Measurements from ENCODE around the gene MTA1. TPM values are rescaled to one million over a fixed set of nuclear protein-coding genes. Genes with fewer than 3 reads are reported as not detected.
A peak's percentile ranks its signal among the peaks of the same experiment; 100 is the strongest.

The MTA1 gene
- total RNA-seq, 1 donor from 2014 or later = 95.2 TPM

- ATAC-seq = no peak
- intact Hi-C loops (cut with DNase I) = no loop called here
- no peak for DNase-seq (ENCODE audit: low spot score)
These were observed 59.0 kb downstream of the MTA1 start for GRCh38 chr14:105478398-105479251.

GRCh38 chr14:105479431-105480158, 60.0 kb downstream of the MTA1 start:
- DNase-seq (ENCODE audit: low spot score) (no peak), ATAC-seq (no peak)
- intact Hi-C loops (cut with DNase I) = no loop called here

- intact Hi-C loops (cut with DNase I) = no loop called here
- DNase-seq (ENCODE audit: low spot score) (no peak), ATAC-seq (no peak)
These were observed 60.6 kb downstream of the MTA1 start for GRCh38 chr14:105480199-105480746.

- ATAC-seq (peak; percentile 83), DNase-seq (ENCODE audit: low spot score) (peak; percentile 93)
- intact Hi-C loops (cut with DNase I) = no loop called here
These were observed 61.5 kb downstream of the MTA1 start for GRCh38 chr14:105480807-105481801.

GRCh38 chr14:105481886-105482457, 62.3 kb downstream of the MTA1 start:
- peak; percentile 96 for DNase-seq (ENCODE audit: low spot score)
- peak; percentile 89 for ATAC-seq
- intact Hi-C loops (cut with DNase I) = no loop called here

GRCh38 chr14:105482486-105483110, 63.0 kb downstream of the MTA1 start:
- no peak for DNase-seq (ENCODE audit: low spot score)
- intact Hi-C loops (cut with DNase I) = no loop called here
- ATAC-seq = no peak

- intact Hi-C loops (cut with DNase I) = no loop called here
- ATAC-seq (no peak), DNase-seq (ENCODE audit: low spot score) (no peak)
These were observed 63.9 kb downstream of the MTA1 start for GRCh38 chr14:105483300-105484068.

GRCh38 chr14:105484069-105484996, 64.7 kb downstream of the MTA1 start:
- DNase-seq (ENCODE audit: low spot score) (no peak), ATAC-seq (no peak)
- intact Hi-C loops (cut with DNase I) = no loop called here

GRCh38 chr14:105484997-105485393, 65.4 kb downstream of the MTA1 start:
- DNase-seq (ENCODE audit: low spot score) (no peak), ATAC-seq (no peak)
- intact Hi-C loops (cut with DNase I) = loop anchor here (5.0 kb wide), 1 partner anchor 113 kb away; no protein-coding TSS in a partner anchor

- intact Hi-C loops (cut with DNase I) = loop anchor here (5.0 kb wide), 1 partner anchor 113 kb away; no protein-coding TSS in a partner anchor
- ATAC-seq (no peak), DNase-seq (ENCODE audit: low spot score) (no peak)
These were observed 66.1 kb downstream of the MTA1 start for GRCh38 chr14:105485739-105486162.

GRCh38 chr14:105486163-105486973, 66.7 kb downstream of the MTA1 start, which contains the start of gene CRIP1:
CRIP1 (plus strand) TSS chr14:105486886; CDS start chr14:105487260, 374 bp downstream.
- intact Hi-C loops (cut with DNase I) = loop anchor here (5.0 kb wide), 1 partner anchor 114 kb away; no protein-coding TSS in a partner anchor
- no peak for ATAC-seq
- no peak for DNase-seq (ENCODE audit: low spot score)

- ATAC-seq = no peak
- intact Hi-C loops (cut with DNase I) = loop anchor here (5.0 kb wide), 1 partner anchor 115 kb away; no protein-coding TSS in a partner anchor
- DNase-seq (ENCODE audit: low spot score) = peak; percentile 85
These were observed 67.4 kb downstream of the MTA1 start for GRCh38 chr14:105486974-105487448.

GRCh38 chr14:105487449-105487985, 67.9 kb downstream of the MTA1 start:
- intact Hi-C loops (cut with DNase I) = loop anchor here (5.0 kb wide), 1 partner anchor 115 kb away; no protein-coding TSS in a partner anchor
- ATAC-seq (no peak), DNase-seq (ENCODE audit: low spot score) (no peak)

- ATAC-seq = no peak
- no peak for DNase-seq (ENCODE audit: low spot score)
- intact Hi-C loops (cut with DNase I) = loop anchor here (5.0 kb wide), 1 partner anchor 116 kb away; no protein-coding TSS in a partner anchor
These were observed 68.6 kb downstream of the MTA1 start for GRCh38 chr14:105487986-105488777.
